ENCODE data around the gene NCAPD3.

Gene NCAPD3

GRCh38 chr11:134158023-134158422, 65.7 kb downstream of the NCAPD3 start:
- DNase-seq, result no peak

GRCh38 chr11:134157451-134157850, 66.3 kb downstream of the NCAPD3 start:
- no peak for DNase-seq

GRCh38 chr11:134155946-134156865, 67.6 kb downstream of the NCAPD3 start:
- no peak for DNase-seq

- DNase-seq, result no peak
Observed at GRCh38 chr11:134155456-134155855, 68.3 kb downstream of the NCAPD3 start.

GRCh38 chr11:134154441-134154840, 69.3 kb downstream of the NCAPD3 start:
- no peak for DNase-seq

GRCh38 chr11:134153147-134153905, 70.4 kb downstream of the NCAPD3 start:
- no peak for DNase-seq

- no peak for DNase-seq
Observed at GRCh38 chr11:134152696-134153095, 71.1 kb downstream of the NCAPD3 start.

GRCh38 chr11:134151083-134151747, 72.6 kb downstream of the NCAPD3 start:
- DNase-seq, result no peak

GRCh38 chr11:134150195-134150903, 73.4 kb downstream of the NCAPD3 start:
- DNase-seq, result no peak

GRCh38 chr11:134149371-134149770, 74.4 kb downstream of the NCAPD3 start:
- no peak for DNase-seq

GRCh38 chr11:134146598-134146997, 77.2 kb downstream of the NCAPD3 start:
- no peak for DNase-seq

GRCh38 chr11:134145715-134146114, 78.1 kb downstream of the NCAPD3 start:
- no peak for DNase-seq

GRCh38 chr11:134144744-134145143, 79.0 kb downstream of the NCAPD3 start:
- DNase-seq, result no peak

- no peak for DNase-seq
Observed at GRCh38 chr11:134143801-134144200, 80.0 kb downstream of the NCAPD3 start.

- no peak for DNase-seq
Observed at GRCh38 chr11:134142536-134142935, 81.2 kb downstream of the NCAPD3 start.

GRCh38 chr11:134140961-134141490, 82.7 kb downstream of the NCAPD3 start:
- no peak for DNase-seq

GRCh38 chr11:134139873-134140331, 83.9 kb downstream of the NCAPD3 start:
- peak; percentile 42 for DNase-seq

- no peak for DNase-seq
Observed at GRCh38 chr11:134139303-134139872, 84.4 kb downstream of the NCAPD3 start.

GRCh38 chr11:134138376-134138775, 85.4 kb downstream of the NCAPD3 start:
- no peak for DNase-seq

GRCh38 chr11:134134167-134134566, 89.6 kb downstream of the NCAPD3 start:
- no peak for DNase-seq

- no peak for DNase-seq
Observed at GRCh38 chr11:134132808-134133207, 91.0 kb downstream of the NCAPD3 start.

Measured in NCI-H1436 (cell line).